PC-3 (cell line): ENCODE results near the gene PTPRE.

ENCODE experiments used
- EZH2 ChIP-seq: fragments of 300-600 bp; sonication (generic); IDR thresholded peaks from one replicate; pipeline ENCODE4 v1.6.1; 2017; ENCODE audit warnings: antibody characterized with exemption, mild to moderate bottlenecking, low read length; ENCODE audit not compliant: unreplicated experiment
- EZH2phosphoT487 ChIP-seq: fragments of 300-600 bp; sonication (generic); IDR thresholded peaks from 2 replicates; pipeline ENCODE4 v1.6.1; 2018; ENCODE audit warnings: mild to moderate bottlenecking, antibody characterized with exemption, low read length, borderline replicate concordance
- TF ChIP-seq, protein P1 (sequence below): fragments of 300-600 bp; sonication (generic); conservative IDR thresholded peaks from 2 replicates; pipeline ENCODE4 v1.5.1; 2017; ENCODE audit warnings: antibody characterized with exemption, low read depth, mild to moderate bottlenecking, low read length

- TF ChIP-seq, protein P1, sequence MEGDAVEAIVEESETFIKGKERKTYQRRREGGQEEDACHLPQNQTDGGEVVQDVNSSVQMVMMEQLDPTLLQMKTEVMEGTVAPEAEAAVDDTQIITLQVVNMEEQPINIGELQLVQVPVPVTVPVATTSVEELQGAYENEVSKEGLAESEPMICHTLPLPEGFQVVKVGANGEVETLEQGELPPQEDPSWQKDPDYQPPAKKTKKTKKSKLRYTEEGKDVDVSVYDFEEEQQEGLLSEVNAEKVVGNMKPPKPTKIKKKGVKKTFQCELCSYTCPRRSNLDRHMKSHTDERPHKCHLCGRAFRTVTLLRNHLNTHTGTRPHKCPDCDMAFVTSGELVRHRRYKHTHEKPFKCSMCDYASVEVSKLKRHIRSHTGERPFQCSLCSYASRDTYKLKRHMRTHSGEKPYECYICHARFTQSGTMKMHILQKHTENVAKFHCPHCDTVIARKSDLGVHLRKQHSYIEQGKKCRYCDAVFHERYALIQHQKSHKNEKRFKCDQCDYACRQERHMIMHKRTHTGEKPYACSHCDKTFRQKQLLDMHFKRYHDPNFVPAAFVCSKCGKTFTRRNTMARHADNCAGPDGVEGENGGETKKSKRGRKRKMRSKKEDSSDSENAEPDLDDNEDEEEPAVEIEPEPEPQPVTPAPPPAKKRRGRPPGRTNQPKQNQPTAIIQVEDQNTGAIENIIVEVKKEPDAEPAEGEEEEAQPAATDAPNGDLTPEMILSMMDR, result no peak
- TF ChIP-seq EZH2phosphoT487 (no peak), EZH2 (no peak)
Observed at GRCh38 chr10:127874671-127875448, 32.0 kb upstream of the PTPRE start.
